NCI-H2171 treated with DMSO at 0.1 percent for 48 hours (cell line): ENCODE data around the gene LINC01488.

Source experiments
- DNase-seq: peaks from one replicate; lab custom pipeline; 2025; lab: John Stamatoyannopoulos, UW

Gene LINC01488

GRCh38 chr11:69479591-69480271 is 1.7 kb upstream of the LINC01488 start:
- no peak for DNase-seq

- no peak for DNase-seq
These were observed 693 bp upstream of the LINC01488 start for GRCh38 chr11:69480547-69481392.

GRCh38 chr11:69482322-69482721 is 859 bp downstream of the LINC01488 start:
- DNase-seq, result no peak

GRCh38 chr11:69483170-69483569 is 1.7 kb downstream of the LINC01488 start:
- no peak for DNase-seq

GRCh38 chr11:69483691-69484426 is 2.4 kb downstream of the LINC01488 start:
- no peak for DNase-seq

GRCh38 chr11:69484427-69485259 is 3.2 kb downstream of the LINC01488 start:
- no peak for DNase-seq

GRCh38 chr11:69485337-69486041 is 4.0 kb downstream of the LINC01488 start:
- DNase-seq, result no peak

- no peak for DNase-seq
These were observed 4.8 kb downstream of the LINC01488 start for GRCh38 chr11:69486056-69486772.

GRCh38 chr11:69486773-69487291 is 5.4 kb downstream of the LINC01488 start:
- DNase-seq, result no peak

- no peak for DNase-seq
These were observed 5.9 kb downstream of the LINC01488 start for GRCh38 chr11:69487391-69487790.

- DNase-seq, result no peak
These were observed 6.5 kb downstream of the LINC01488 start for GRCh38 chr11:69487849-69488542.

- DNase-seq, result no peak
These were observed 7.1 kb downstream of the LINC01488 start for GRCh38 chr11:69488543-69488940.

- DNase-seq, result no peak
These were observed 7.7 kb downstream of the LINC01488 start for GRCh38 chr11:69489031-69489745.

- DNase-seq, result no peak
These were observed 8.4 kb downstream of the LINC01488 start for GRCh38 chr11:69489746-69490365.

- DNase-seq, result no peak
These were observed 9.1 kb downstream of the LINC01488 start for GRCh38 chr11:69490516-69490915.

- DNase-seq, result no peak
These were observed 9.9 kb downstream of the LINC01488 start for GRCh38 chr11:69491071-69492031.
